ENCODE measurements around the gene MOSPD2.

MOSPD2 gene

DNA sequence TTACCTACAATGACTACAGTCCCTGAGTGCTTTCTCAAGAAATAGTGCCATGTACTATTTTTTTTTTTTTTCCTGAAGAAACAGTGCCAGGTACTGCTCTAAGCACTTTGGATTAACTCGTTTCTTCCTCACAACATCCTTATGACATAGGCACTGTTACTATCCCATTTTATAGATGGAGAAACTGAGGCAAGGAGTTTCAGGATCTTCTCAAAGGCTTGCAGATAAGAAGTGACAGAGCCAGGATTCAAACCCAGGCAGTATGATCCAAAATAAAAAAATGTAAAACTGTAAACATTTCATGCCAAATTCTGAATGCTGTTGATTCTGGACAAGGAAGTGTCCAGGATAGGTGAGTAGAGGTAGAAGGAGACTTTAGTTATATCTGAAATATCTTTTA is 1.5 kb upstream of the MOSPD2 start:
- H3K27me3 ChIP-seq (ENCODE audit: insufficient read depth, poor library complexity, severe bottlenecking) = no peaks in the 10 kb centered on the region
- H3K27ac ChIP-seq (replicated peaks) = no peak overlapping the region
- TF ChIP-seq, protein P1, sequence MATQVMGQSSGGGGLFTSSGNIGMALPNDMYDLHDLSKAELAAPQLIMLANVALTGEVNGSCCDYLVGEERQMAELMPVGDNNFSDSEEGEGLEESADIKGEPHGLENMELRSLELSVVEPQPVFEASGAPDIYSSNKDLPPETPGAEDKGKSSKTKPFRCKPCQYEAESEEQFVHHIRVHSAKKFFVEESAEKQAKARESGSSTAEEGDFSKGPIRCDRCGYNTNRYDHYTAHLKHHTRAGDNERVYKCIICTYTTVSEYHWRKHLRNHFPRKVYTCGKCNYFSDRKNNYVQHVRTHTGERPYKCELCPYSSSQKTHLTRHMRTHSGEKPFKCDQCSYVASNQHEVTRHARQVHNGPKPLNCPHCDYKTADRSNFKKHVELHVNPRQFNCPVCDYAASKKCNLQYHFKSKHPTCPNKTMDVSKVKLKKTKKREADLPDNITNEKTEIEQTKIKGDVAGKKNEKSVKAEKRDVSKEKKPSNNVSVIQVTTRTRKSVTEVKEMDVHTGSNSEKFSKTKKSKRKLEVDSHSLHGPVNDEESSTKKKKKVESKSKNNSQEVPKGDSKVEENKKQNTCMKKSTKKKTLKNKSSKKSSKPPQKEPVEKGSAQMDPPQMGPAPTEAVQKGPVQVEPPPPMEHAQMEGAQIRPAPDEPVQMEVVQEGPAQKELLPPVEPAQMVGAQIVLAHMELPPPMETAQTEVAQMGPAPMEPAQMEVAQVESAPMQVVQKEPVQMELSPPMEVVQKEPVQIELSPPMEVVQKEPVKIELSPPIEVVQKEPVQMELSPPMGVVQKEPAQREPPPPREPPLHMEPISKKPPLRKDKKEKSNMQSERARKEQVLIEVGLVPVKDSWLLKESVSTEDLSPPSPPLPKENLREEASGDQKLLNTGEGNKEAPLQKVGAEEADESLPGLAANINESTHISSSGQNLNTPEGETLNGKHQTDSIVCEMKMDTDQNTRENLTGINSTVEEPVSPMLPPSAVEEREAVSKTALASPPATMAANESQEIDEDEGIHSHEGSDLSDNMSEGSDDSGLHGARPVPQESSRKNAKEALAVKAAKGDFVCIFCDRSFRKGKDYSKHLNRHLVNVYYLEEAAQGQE (IDR thresholded peaks at IDR 0.05; ENCODE audit: insufficient replicate concordance, low read depth) = no peak
- TF ChIP-seq SPI1 (IDR thresholded peaks at IDR 0.05; ENCODE audit: borderline replicate concordance, low read depth) = no peak
- no peak for TF ChIP-seq POLR2AphosphoS5 (IDR thresholded peaks at IDR 0.05; ENCODE audit: low read depth)
- TF ChIP-seq CTCF (IDR thresholded peaks at IDR 0.05; ENCODE audit: insufficient read depth, low read length) = no peak
- no peak for TF ChIP-seq GABPA (IDR thresholded peaks at IDR 0.05; ENCODE audit: low read depth)
- peak overlapping the region; percentile 74 for H3K4me3 ChIP-seq (replicated peaks; ENCODE audit: insufficient read depth, low read length)
- no peak for DNase-seq (ENCODE audit: low read depth in 1 of 2, low spot score in 1 of 2)

DNA sequence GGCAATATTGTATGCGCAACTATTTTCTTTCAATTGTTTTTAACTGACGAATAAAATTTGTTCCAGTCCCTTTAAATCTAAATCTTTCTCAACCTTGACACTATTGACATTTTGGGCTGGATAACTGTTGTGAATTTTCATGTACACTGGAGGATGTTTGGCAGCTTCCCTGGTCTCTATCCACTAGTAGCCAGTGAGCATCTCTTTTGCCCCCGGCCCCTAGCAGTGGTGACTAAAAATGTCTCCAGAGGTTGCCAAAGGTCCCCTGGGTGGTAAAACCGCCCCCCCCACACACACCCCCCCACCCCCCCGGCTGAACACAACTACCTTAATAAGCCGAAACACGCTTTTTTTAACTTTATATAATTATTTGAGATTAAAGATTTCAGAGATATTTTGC is 866 bp upstream of the MOSPD2 start:
- Histone ChIP-seq H3K4me3 (replicated peaks; ENCODE audit: insufficient read depth, low read length) (peak overlapping the region; percentile 74), H3K27me3 (ENCODE audit: insufficient read depth, poor library complexity, severe bottlenecking) (no peaks in the 10 kb centered on the region), H3K27ac (replicated peaks) (peak overlapping the region; percentile 67)
- DNase-seq (ENCODE audit: low read depth in 1 of 2, low spot score in 1 of 2) = no peak
- TF ChIP-seq GABPA (IDR thresholded peaks at IDR 0.05; ENCODE audit: low read depth) (no peak), CTCF (IDR thresholded peaks at IDR 0.05; ENCODE audit: insufficient read depth, low read length) (no peak), POLR2AphosphoS5 (IDR thresholded peaks at IDR 0.05; ENCODE audit: low read depth) (no peak), SPI1 (IDR thresholded peaks at IDR 0.05; ENCODE audit: borderline replicate concordance, low read depth) (no peak)
- TF ChIP-seq, protein P1 (IDR thresholded peaks at IDR 0.05; ENCODE audit: insufficient replicate concordance, low read depth) = no peak

- Histone ChIP-seq H3K27ac (replicated peaks) (peak overlapping the region; percentile 71), H3K4me3 (replicated peaks; ENCODE audit: insufficient read depth, low read length) (peak overlapping the region; percentile 57), H3K27me3 (ENCODE audit: insufficient read depth, poor library complexity, severe bottlenecking) (no peaks in the 10 kb centered on the region)
- no peak for DNase-seq (ENCODE audit: low read depth in 1 of 2, low spot score in 1 of 2)
- TF ChIP-seq CTCF (IDR thresholded peaks at IDR 0.05; ENCODE audit: insufficient read depth, low read length) (no peak), POLR2AphosphoS5 (IDR thresholded peaks at IDR 0.05; ENCODE audit: low read depth) (no peak), SPI1 (IDR thresholded peaks at IDR 0.05; ENCODE audit: borderline replicate concordance, low read depth) (no peak), GABPA (IDR thresholded peaks at IDR 0.05; ENCODE audit: low read depth) (no peak)
- TF ChIP-seq, protein P1 (IDR thresholded peaks at IDR 0.05; ENCODE audit: insufficient replicate concordance, low read depth) = no peak
Observed at GRCh38 chrX:14873676-14874049, 442 bp downstream of the MOSPD2 start.
